GM12878 (cell line): ENCODE measurements around the gene WWC2. TPM values are rescaled to one million over a fixed set of nuclear protein-coding genes. Genes with fewer than 3 reads are reported as not detected.

ENCODE experiments used
- ATAC-seq: fragments of 200-7000 bp; cut with Tn5 transposase; 3 replicates; pipeline ENCODE4 v1.9.1; 2020; ENCODE audit warnings: mild to moderate bottlenecking, moderate library complexity
- BruUV-seq: library from RNA; stranded (reverse); fragments of 400-500 nt; replicated peaks from 2 replicates; lab custom pipeline; 2021; lab: Mats Ljungman, UMichigan
- CTCF ChIA-PET: fragments of 300-600 bp; sonication (Branson Sonifier 250); formaldehyde crosslinking; extraction: SDS; loops from one replicate; lab custom pipeline; 2021; ENCODE audit warnings: inconsistent platforms; lab: Yijun Ruan, JAX
- POLR2A ChIA-PET: fragments of 350-600 bp; formaldehyde crosslinking; extraction: SDS; loops from one replicate; lab custom pipeline; 2021; ENCODE audit warnings: inconsistent platforms; lab: Charles Lee
- RAD21 ChIA-PET: fragments of 300-600 bp; sonication (Branson Sonifier 250); formaldehyde crosslinking; loops from one replicate; lab custom pipeline; 2023; ENCODE audit warnings: antibody characterized with exemption; ENCODE audit not compliant: unreplicated experiment; lab: Charles Lee
- SMC1A ChIA-PET: fragments of 300-600 bp; sonication (Branson Sonifier 250); formaldehyde crosslinking; loops from one replicate; lab custom pipeline; 2023; ENCODE audit not compliant: unreplicated experiment, uncharacterized antibody; lab: Charles Lee
- DNase-seq: peaks from one replicate; pipeline ENCODE4 v3.0.0-alpha.2; 2011; ENCODE audit warnings: low read depth, low spot score
- FAIRE-seq: peaks from 3 replicates; lab custom pipeline; 2011; peaks lifted over from hg19 to GRCh38; lab: Jason Lieb, UNC
- H2AFZ ChIP-seq: 2 replicates; pipeline ENCODE4 v1.6.0; 2011; ENCODE audit warnings: low read depth, low read length, control low read depth; ENCODE audit not compliant: control insufficient read depth
- H3K27ac ChIP-seq: 2 replicates; pipeline ENCODE4 v1.5.1; 2011; ENCODE audit warnings: control low read depth; ENCODE audit not compliant: control insufficient read depth, insufficient read depth
- H3K27me3 ChIP-seq, 2 experiments: replicated peaks in 1 of 2; 2 replicates each; pipeline versions ENCODE4 v1.6.0 to v1.6.1; 2011; ENCODE audit warnings: low read length in 1 of 2; ENCODE audit not compliant: control insufficient read depth in 2 of 2, insufficient read depth in 2 of 2
- H3K36me3 ChIP-seq, 2 experiments: 2 replicates each; pipeline ENCODE4 v1.5.1; 2011; ENCODE audit warnings: low read length in 1 of 2; ENCODE audit not compliant: control insufficient read depth in 2 of 2, insufficient read depth in 2 of 2
- H3K4me1 ChIP-seq: 2 replicates; pipeline ENCODE4 v1.6.1; 2011; ENCODE audit warnings: mild to moderate bottlenecking, low read length, moderate library complexity, mixed read lengths; ENCODE audit not compliant: control insufficient read depth, insufficient read depth
- H3K4me2 ChIP-seq: 2 replicates; pipeline ENCODE4 v1.6.0; 2011; ENCODE audit warnings: control low read depth; ENCODE audit not compliant: control insufficient read depth, insufficient read depth
- H3K4me3 ChIP-seq: fragments of 200-600 bp; sonication (generic); 2 replicates; pipeline ENCODE4 v1.5.1; 2016
- H3K79me2 ChIP-seq: 2 replicates; pipeline ENCODE4 v1.6.0; 2011; ENCODE audit warnings: low read length; ENCODE audit not compliant: control insufficient read depth, insufficient read depth
- H3K9ac ChIP-seq: 2 replicates; pipeline ENCODE4 v1.8.0; 2011; ENCODE audit warnings: low read length, control low read depth, mixed read lengths; ENCODE audit not compliant: control insufficient read depth, insufficient read depth
- H3K9me3 ChIP-seq: replicated peaks from 3 replicates; pipeline ENCODE4 v1.5.1; 2011; ENCODE audit warnings: mild to moderate bottlenecking, low read length; ENCODE audit not compliant: control insufficient read depth, insufficient read depth
- H4K20me1 ChIP-seq: 2 replicates; pipeline ENCODE4 v1.6.0; 2011; ENCODE audit not compliant: control insufficient read depth, insufficient read depth
- BACH1 ChIP-seq: fragments of 450-650 bp; IDR thresholded peaks from 2 replicates; pipeline ENCODE4 v1.6.1; 2017; ENCODE audit warnings: mild to moderate bottlenecking, borderline replicate concordance
- CHD1 ChIP-seq: IDR thresholded peaks from 2 replicates; pipeline ENCODE4 v1.6.1; 2012; ENCODE audit warnings: low read depth, low read length, improper control_type of control experiment
- HDGF ChIP-seq: fragments of 450-650 bp; IDR thresholded peaks from 2 replicates; pipeline ENCODE4 v1.6.1; 2016; ENCODE audit warnings: antibody characterized with exemption
- IKZF2 ChIP-seq, 2 experiments: fragments of 450-650 bp; IDR thresholded peaks; 2 replicates each; pipeline ENCODE4 v1.6.1; 2017; ENCODE audit warnings: mild to moderate bottlenecking in 2 of 2, moderate library complexity in 2 of 2
- MEF2B ChIP-seq: fragments of 450-650 bp; IDR thresholded peaks from 2 replicates; pipeline ENCODE4 v1.6.1; 2018; ENCODE audit warnings: mild to moderate bottlenecking, moderate library complexity; ENCODE audit not compliant: partially characterized antibody, poor library complexity, severe bottlenecking
- NFXL1 ChIP-seq: fragments of 450-650 bp; IDR thresholded peaks from 2 replicates; pipeline ENCODE4 v1.6.1; 2017; ENCODE audit warnings: antibody characterized with exemption, mild to moderate bottlenecking, borderline replicate concordance
- RCOR1 ChIP-seq: conservative IDR thresholded peaks from 2 replicates; pipeline ENCODE4 v1.6.1; 2012; ENCODE audit warnings: low read depth, low read length, improper control_type of control experiment
- SREBF1 ChIP-seq: IDR thresholded peaks from 2 replicates; pipeline ENCODE4 v1.6.1; 2012; ENCODE audit warnings: mild to moderate bottlenecking, low read length
- SREBF2 ChIP-seq: IDR thresholded peaks from 2 replicates; pipeline ENCODE4 v1.6.1; 2012; ENCODE audit warnings: mild to moderate bottlenecking, low read length
- WGBS: methylation state at CpG from one replicate; pipeline ENCODE4 v1.1.6; 2016; ENCODE audit warnings: low lambda C conversion rate; ENCODE audit not compliant: insufficient replicate concordance, insufficient coverage; ENCODE audit errors: missing lambda C conversion rate; 5-methylcytosine and 5-hydroxymethylcytosine counted together
- in situ Hi-C: fragments of 300-500 bp; cut with MboI; formaldehyde crosslinking; loops from 9 replicates; pipeline ENCODE4 v1.14.3; 2018; ENCODE audit warnings: mixed read lengths
- intact Hi-C: fragments of 100-400 bp; cut with micrococcal nuclease; formaldehyde crosslinking; loops from one replicate; pipeline ENCODE4 v1.14.2; 2022; ENCODE audit not compliant: unreplicated experiment
- polyA plus RNA-seq, 11 experiments: library from polyadenylated mRNA; depleted of rRNA in 4 of 11; unstranded in 6 of 11; stranded (reverse) in 5 of 11; fragments of >200 nt; fragmentation: Nextera tagmentation in 4 of 11; fragmentation: Illumina TruSeq in 1 of 11; extraction: Ambion mirVana in 4 of 11; extraction: Trizol in 1 of 11; gene quantifications; 1 replicate in 1 of 11; 2 replicates in 10 of 11; pipeline versions ENCODE4 v1.2.1 to v1.2.3, GENCODE V29; 2011 to 2016; ENCODE audit warnings: inconsistent platforms in 2 of 11, missing spikeins in 2 of 11, low read depth in 1 of 11
- total RNA-seq, 4 experiments: library from RNA; depleted of rRNA in 3 of 4; stranded (reverse); fragments of >200 nt in 3 of 4; fragmentation: Illumina TruSeq in 1 of 4; extraction: Trizol in 1 of 4; gene quantifications; 2 replicates each; pipeline versions ENCODE4 v1.2.1 to v1.2.3, GENCODE V29; 2013 to 2021
- TF ChIP-seq, protein P1 (sequence below): fragments of 450-650 bp; formaldehyde crosslinking; IDR thresholded peaks from 2 replicates; pipeline ENCODE4 v1.5.0; 2022; ENCODE audit warnings: mild to moderate bottlenecking, missing genetic modification characterization
- TF ChIP-seq, protein P2 (sequence below): IDR thresholded peaks from 2 replicates; pipeline ENCODE4 v1.6.1; 2011; ENCODE audit warnings: mild to moderate bottlenecking, low read depth, low read length, moderate library complexity; ENCODE audit not compliant: insufficient replicate concordance

Gene WWC2
- total and polyA plus RNA-seq, 10 of the 15 experiments (the other 5 are each of a cell fraction or from before 2014, with no cell fraction given), result 0.02 to 0.72 (median 0.06) TPM; not detected in 3

DNA sequence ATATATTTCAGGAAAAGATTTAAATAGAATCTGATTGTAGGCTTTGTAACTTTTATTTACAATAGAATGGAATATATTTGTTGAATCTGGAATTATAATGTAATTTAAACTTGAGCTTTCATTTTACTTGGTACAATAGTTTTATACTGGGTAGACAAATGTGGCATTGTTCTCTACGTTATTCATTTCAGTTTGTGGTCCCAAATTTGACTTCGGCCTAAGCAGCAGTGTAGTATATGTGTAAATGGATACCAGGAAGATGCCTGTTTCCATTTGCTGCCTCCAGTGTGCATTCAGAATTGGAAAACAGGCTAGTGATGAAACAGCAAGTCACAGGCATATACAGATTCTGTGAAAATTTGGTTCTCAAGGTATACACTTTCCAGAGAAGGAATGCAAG is 143.2 kb downstream of the WWC2 start (continued):
- no peak for TF ChIP-seq NFXL1
- TF ChIP-seq SREBF1, result no peak

DNA sequence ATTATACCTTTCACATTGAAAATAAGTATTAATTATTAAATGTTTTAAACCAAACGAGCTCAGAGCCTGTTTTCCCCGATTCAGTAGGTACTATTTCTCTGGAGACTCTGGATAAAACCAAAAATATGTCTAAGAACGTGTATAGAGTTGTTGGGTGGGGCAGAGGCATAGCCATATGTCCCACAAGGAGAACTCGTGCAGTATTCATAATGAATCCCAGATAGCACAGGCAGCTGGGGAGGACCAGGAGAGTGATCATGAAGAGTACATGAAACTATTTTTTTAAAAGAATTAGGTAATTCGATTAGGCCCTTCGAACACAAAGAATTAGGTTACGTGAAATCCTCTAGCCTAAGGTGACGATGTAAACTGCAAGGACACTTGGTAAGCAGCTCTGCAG is 145.0 kb downstream of the WWC2 start:
- Histone ChIP-seq H3K4me1 (no peaks in the 10 kb centered on the region), H3K4me2 (no peak overlapping the region), H3K9me3 (no peaks in the 10 kb centered on the region), H3K4me3 (no peak overlapping the region), H3K79me2 (no peaks in the 10 kb centered on the region), H3K36me3 (no peaks in the 10 kb centered on the region), H3K27ac (no peak overlapping the region), H3K9ac (no peak overlapping the region), H4K20me1 (no peaks in the 10 kb centered on the region), H2AFZ (no peak overlapping the region), H3K27me3 (no peaks in the 10 kb centered on the region)
- TF ChIP-seq HDGF (no peak), CHD1 (no peak), BACH1 (no peak), RCOR1 (no peak), MEF2B (no peak), IKZF2 (IDR thresholded peaks at IDR 0.05) (no peak), SREBF2 (no peak)
- TF ChIP-seq, protein P1, sequence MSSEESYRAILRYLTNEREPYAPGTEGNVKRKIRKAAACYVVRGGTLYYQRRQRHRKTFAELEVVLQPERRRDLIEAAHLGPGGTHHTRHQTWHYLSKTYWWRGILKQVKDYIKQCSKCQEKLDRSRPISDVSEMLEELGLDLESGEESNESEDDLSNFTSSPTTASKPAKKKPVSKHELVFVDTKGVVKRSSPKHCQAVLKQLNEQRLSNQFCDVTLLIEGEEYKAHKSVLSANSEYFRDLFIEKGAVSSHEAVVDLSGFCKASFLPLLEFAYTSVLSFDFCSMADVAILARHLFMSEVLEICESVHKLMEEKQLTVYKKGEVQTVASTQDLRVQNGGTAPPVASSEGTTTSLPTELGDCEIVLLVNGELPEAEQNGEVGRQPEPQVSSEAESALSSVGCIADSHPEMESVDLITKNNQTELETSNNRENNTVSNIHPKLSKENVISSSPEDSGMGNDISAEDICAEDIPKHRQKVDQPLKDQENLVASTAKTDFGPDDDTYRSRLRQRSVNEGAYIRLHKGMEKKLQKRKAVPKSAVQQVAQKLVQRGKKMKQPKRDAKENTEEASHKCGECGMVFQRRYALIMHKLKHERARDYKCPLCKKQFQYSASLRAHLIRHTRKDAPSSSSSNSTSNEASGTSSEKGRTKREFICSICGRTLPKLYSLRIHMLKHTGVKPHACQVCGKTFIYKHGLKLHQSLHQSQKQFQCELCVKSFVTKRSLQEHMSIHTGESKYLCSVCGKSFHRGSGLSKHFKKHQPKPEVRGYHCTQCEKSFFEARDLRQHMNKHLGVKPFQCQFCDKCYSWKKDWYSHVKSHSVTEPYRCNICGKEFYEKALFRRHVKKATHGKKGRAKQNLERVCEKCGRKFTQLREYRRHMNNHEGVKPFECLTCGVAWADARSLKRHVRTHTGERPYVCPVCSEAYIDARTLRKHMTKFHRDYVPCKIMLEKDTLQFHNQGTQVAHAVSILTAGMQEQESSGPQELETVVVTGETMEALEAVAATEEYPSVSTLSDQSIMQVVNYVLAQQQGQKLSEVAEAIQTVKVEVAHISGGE (CRISPR knock-in tag), result no peak
- TF ChIP-seq, protein P2, sequence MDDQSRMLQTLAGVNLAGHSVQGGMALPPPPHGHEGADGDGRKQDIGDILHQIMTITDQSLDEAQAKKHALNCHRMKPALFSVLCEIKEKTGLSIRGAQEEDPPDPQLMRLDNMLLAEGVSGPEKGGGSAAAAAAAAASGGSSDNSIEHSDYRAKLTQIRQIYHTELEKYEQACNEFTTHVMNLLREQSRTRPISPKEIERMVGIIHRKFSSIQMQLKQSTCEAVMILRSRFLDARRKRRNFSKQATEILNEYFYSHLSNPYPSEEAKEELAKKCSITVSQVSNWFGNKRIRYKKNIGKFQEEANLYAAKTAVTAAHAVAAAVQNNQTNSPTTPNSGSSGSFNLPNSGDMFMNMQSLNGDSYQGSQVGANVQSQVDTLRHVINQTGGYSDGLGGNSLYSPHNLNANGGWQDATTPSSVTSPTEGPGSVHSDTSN, result no peak
- ChIA-PET CTCF (interaction anchor here (0.8 to 3.5 kb wide), 4 partner anchors 13 to 305 kb away, joined by 3 to 9 read pairs (median 4); no protein-coding TSS in a partner anchor), RAD21 (interaction anchor here (1.6 kb wide), 1 partner anchor 305 kb away, joined by 5 read pairs; no protein-coding TSS in a partner anchor), SMC1A (interaction anchor here (1.0 to 1.6 kb wide), 3 partner anchors 9 to 18 kb away, joined by 3 to 5 read pairs (median 3); no protein-coding TSS in a partner anchor), POLR2A (no interaction called here)
- DNase-seq (no peak), FAIRE-seq (no peak), ATAC-seq (no peak)
- WGBS, result 35% methylated on average over 8 of the region's 8 CpGs
- intact Hi-C loops, result no loop called here
- in situ Hi-C loops, result no loop called here
- no TSS peak for BruUV-seq
